Transverse colon (tissue), 4 donors: ENCODE data around the gene SPTBN5. TPM values are rescaled to one million over a fixed set of nuclear protein-coding genes. Genes with fewer than 3 reads are reported as not detected.

ENCODE experiments used
- DNase-seq: peaks from one replicate; pipeline ENCODE4 v3.0.0-alpha.2; 2019
- H3K27ac ChIP-seq, 4 donors: fragments of 200-600 bp; sonication (generic); 2 replicates each; pipeline ENCODE4 v1.5.1; 2016 to 2018; ENCODE audit warnings: inconsistent platforms in 4 of 4
- H3K27me3 ChIP-seq: fragments of 200-600 bp; sonication (generic); 2 replicates; pipeline ENCODE4 v1.5.1; 2017; ENCODE audit warnings: inconsistent platforms
- H3K36me3 ChIP-seq, 4 donors: fragments of 200-600 bp; sonication (generic); 2 replicates each; pipeline ENCODE4 v1.5.1; 2017 to 2019; ENCODE audit warnings: inconsistent platforms in 4 of 4
- H3K4me1 ChIP-seq, 4 donors: fragments of 200-600 bp; sonication (generic); 2 replicates each; pipeline ENCODE4 v1.5.1; 2017 to 2020; ENCODE audit warnings: inconsistent platforms in 4 of 4
- H3K4me3 ChIP-seq, 4 donors: fragments of 200-600 bp; sonication (generic); 1 replicate in 1 of 4; 2 replicates in 3 of 4; pipeline versions ENCODE4 v1.5.1 to v1.6.1; 2017 to 2019; ENCODE audit warnings: inconsistent platforms in 4 of 4
- H3K9me3 ChIP-seq, 2 donors: fragments of 200-600 bp; sonication (generic); 2 replicates each; pipeline ENCODE4 v1.5.1; 2017 to 2019; ENCODE audit warnings: inconsistent platforms in 2 of 2
- CTCF ChIP-seq, 5 experiments: fragments of 200-600 bp in 3 of 5; fragments of 450-650 bp in 2 of 5; sonication (generic) in 3 of 5; IDR thresholded peaks; 1 replicate in 2 of 5; 2 replicates in 3 of 5; pipeline ENCODE4 v1.5.1; 2016 to 2017; ENCODE audit warnings: antibody characterized with exemption in 5 of 5, inconsistent platforms in 3 of 5, mild to moderate bottlenecking in 2 of 5, moderate library complexity in 1 of 5
- EP300 ChIP-seq: sonication (generic); formaldehyde crosslinking; IDR thresholded peaks from one replicate; pipeline ENCODE4 v1.6.1; 2017; ENCODE audit warnings: antibody characterized with exemption, low read depth
- POLR2A ChIP-seq: fragments of 450-650 bp; IDR thresholded peaks from one replicate; pipeline ENCODE4 v1.6.1; 2016; ENCODE audit warnings: antibody characterized with exemption, mild to moderate bottlenecking, moderate library complexity
- POLR2AphosphoS5 ChIP-seq, 3 donors: sonication (generic); formaldehyde crosslinking; IDR thresholded peaks; one replicate each; pipeline ENCODE4 v1.6.1; 2016; ENCODE audit warnings: antibody characterized with exemption in 3 of 3
- WGBS, 2 donors: methylation state at CpG; one replicate each; pipeline ENCODE4 v1.1.5; 2018; ENCODE audit warnings: low coverage in 1 of 2; 5-methylcytosine and 5-hydroxymethylcytosine counted together
- in situ Hi-C, 4 donors: fragments of 200-750 bp; cut with MboI; loops; one replicate each; pipeline versions ENCODE4 v1.15.0 to v1.15.1; 2017; ENCODE audit warnings: low sequenced_read_pairs in 3 of 4, low pct_ligation_motif_present in 1 of 4, low pct_unique_long_range_greater_than_20kb in 1 of 4
- intact Hi-C: fragments of 100-400 bp; cut with DNase I; formaldehyde crosslinking; loops from one replicate; pipeline ENCODE4 v1.15.1; 2023; ENCODE audit warnings: low total_unique reads
- total RNA-seq, 4 donors: library from RNA; depleted of rRNA; stranded (reverse); fragments of >200 nt; gene quantifications; one replicate each; pipeline ENCODE4 v1.1.0, GENCODE V29; 2016

SPTBN5 gene
- total RNA-seq, 4 donors from 2014 or later, result 0.16 to 8.0 (median 1.1) TPM

- WGBS, 2 donors, result 66 to 79% methylated on average over 10 to 16 of the region's 16 CpGs
- intact Hi-C loops, result no loop called here
- TF ChIP-seq EP300 (no peak), POLR2A (no peak), CTCF (IDR thresholded peaks at IDR 0.05) (no peak), POLR2AphosphoS5 (IDR thresholded peaks at IDR 0.05) (no peak)
- in situ Hi-C loops, result no loop called here
- no peaks in the 10 kb centered on the region for H3K27me3 ChIP-seq
- peaks cover 38 to 83% (median 54%) of the 10 kb centered on the region in 4 donors for H3K4me1 ChIP-seq
- no peaks in the 10 kb centered on the region for H3K9me3 ChIP-seq
- no peaks in the 10 kb centered on the region for H3K36me3 ChIP-seq
- DNase-seq, result no peak
- H3K27ac ChIP-seq, result peak overlapping the region in 2 of 4 donors; percentile 71
- H3K4me3 ChIP-seq, result no peak overlapping the region
These were observed 38.8 kb upstream of the SPTBN5 start for GRCh38 chr15:41932511-41933289.

GRCh38 chr15:41932101-41932500 lies 38.2 kb upstream of the SPTBN5 start:
- Histone ChIP-seq H3K27me3 (no peaks in the 10 kb centered on the region), H3K4me1 (peaks cover 44 to 83% (median 60%) of the 10 kb centered on the region in 4 donors), H3K36me3 (no peaks in the 10 kb centered on the region), H3K4me3 (no peak overlapping the region), H3K27ac (no peak overlapping the region), H3K9me3 (no peaks in the 10 kb centered on the region)
- TF ChIP-seq EP300 (no peak), POLR2AphosphoS5 (IDR thresholded peaks at IDR 0.05) (no peak)
- intact Hi-C loops (no loop called here), in situ Hi-C loops (no loop called here)
- no peak for DNase-seq
- 93 to 96% methylated on average over 5 to 9 of the region's 9 CpGs for WGBS, 2 donors

- in situ Hi-C loops, result no loop called here
- intact Hi-C loops, result no loop called here
- Histone ChIP-seq H3K9me3 (no peaks in the 10 kb centered on the region), H3K27me3 (no peaks in the 10 kb centered on the region), H3K36me3 (no peaks in the 10 kb centered on the region), H3K4me3 (no peak overlapping the region), H3K27ac (peak overlapping the region; percentile 75 to 86 (median 82)), H3K4me1 (peaks cover 56 to 94% (median 72%) of the 10 kb centered on the region in 4 donors)
- TF ChIP-seq POLR2A (no peak), CTCF (IDR thresholded peaks at IDR 0.05) (no peak), POLR2AphosphoS5 (IDR thresholded peaks at IDR 0.05) (no peak), EP300 (no peak)
- 94% methylated on average over 2 of the region's 2 CpGs; no CpG with 5 or more reads in 1 of the 2 donors for WGBS, 2 donors
- no peak for DNase-seq
These were observed 37.0 kb upstream of the SPTBN5 start for GRCh38 chr15:41930867-41931222.

GRCh38 chr15:41930221-41930866 lies 36.5 kb upstream of the SPTBN5 start:
- 25 to 45% methylated on average over 8 of the region's 8 CpGs for WGBS, 2 donors
- in situ Hi-C loops (no loop called here), intact Hi-C loops (no loop called here)
- Histone ChIP-seq H3K27me3 (no peaks in the 10 kb centered on the region), H3K4me3 (no peak overlapping the region), H3K9me3 (no peaks in the 10 kb centered on the region), H3K36me3 (no peaks in the 10 kb centered on the region), H3K27ac (peak overlapping the region; percentile 75 to 86 (median 82)), H3K4me1 (peaks cover 59 to 96% (median 73%) of the 10 kb centered on the region in 4 donors)
- peak; percentile 73 for DNase-seq
- TF ChIP-seq POLR2AphosphoS5 (IDR thresholded peaks at IDR 0.05), result peak in 2 of 3 donors; percentile 61 to 64
- TF ChIP-seq EP300, result peak; percentile 7
- peak in 3 of 5 experiments; percentile 10 to 53 (median 31) for TF ChIP-seq CTCF (IDR thresholded peaks at IDR 0.05)
- no peak for TF ChIP-seq POLR2A
